ENCODE data around the gene TRPV4. TPM values are rescaled to one million over a fixed set of nuclear protein-coding genes. Genes with fewer than 3 reads are reported as not detected.
A peak's percentile ranks its signal among the peaks of the same experiment; 100 is the strongest.

Gene TRPV4
- total and polyA plus RNA-seq, 9 of the 15 experiments (the other 6 are each of a cell fraction or from before 2014, with no cell fraction given), result 0.13 TPM; not detected in 8

- TF ChIP-seq CEBPZ (IDR thresholded peaks at IDR 0.05; ENCODE audit: borderline replicate concordance, low read depth, low read length), result no peak
- TF ChIP-seq ZNF449 (CRISPR knock-in tag; IDR thresholded peaks at IDR 0.05), result no peak
- no peak for TF ChIP-seq PPARD (CRISPR knock-in tag; IDR thresholded peaks at IDR 0.05)
- no peak for TF ChIP-seq BACH1 (tag; IDR thresholded peaks at IDR 0.05)
- no peak for TF ChIP-seq GABPB1 (CRISPR knock-in tag; IDR thresholded peaks at IDR 0.05)
- TF ChIP-seq ZFP30 (CRISPR knock-in tag; IDR thresholded peaks at IDR 0.05; ENCODE audit: borderline replicate concordance), result no peak
- peak; percentile 88 for TF ChIP-seq CBFA2T3 (IDR thresholded peaks at IDR 0.05)
- TF ChIP-seq BHLHE40 (IDR thresholded peaks at IDR 0.05; ENCODE audit: low read length), result no peak
- no peak for TF ChIP-seq ZNF12 (CRISPR knock-in tag; IDR thresholded peaks at IDR 0.05)
- TF ChIP-seq PREB (CRISPR knock-in tag; IDR thresholded peaks at IDR 0.05), result no peak
- TF ChIP-seq ZNF263 (CRISPR knock-in tag; IDR thresholded peaks at IDR 0.05; ENCODE audit: borderline replicate concordance), result 0 out of 2 replicates have a peak, but pooled peaks have one; percentile 30
- TF ChIP-seq HOMEZ (CRISPR knock-in tag; IDR thresholded peaks at IDR 0.05), result no peak
- no peak for TF ChIP-seq YY1 (IDR thresholded peaks at IDR 0.05; ENCODE audit: borderline replicate concordance in 1 of 3, control insufficient read depth in 1 of 3, extremely low read depth in 1 of 3, insufficient read depth in 3 of 3, insufficient read length in 1 of 3, insufficient replicate concordance in 2 of 3, low read depth in 1 of 3, low read length in 2 of 3)
- TF ChIP-seq RNF2 (IDR thresholded peaks at IDR 0.05), result no peak
- TF ChIP-seq ATF6 (CRISPR knock-in tag; IDR thresholded peaks at IDR 0.05), result no peak
- TF ChIP-seq DDX20 (tag; IDR thresholded peaks at IDR 0.05; ENCODE audit: low read depth), result no peak
Observed at GRCh38 chr12:109739747-109740693, 93.2 kb downstream of the TRPV4 start (continued).
